ENCODE measurements around the gene MIS12. TPM values are rescaled to one million over a fixed set of nuclear protein-coding genes. Genes with fewer than 3 reads are reported as not detected.

MIS12 gene
- total and polyA plus RNA-seq, 2 of the 4 experiments (the other 2 are of a cell fraction) = 7.5 to 11.7 TPM

- no TSS peak for BruUV-seq (replicated peaks)
- Histone ChIP-seq H3K4me3 (ENCODE audit: insufficient read depth, low read depth, low read length) (no peak overlapping the region), H4K8ac (ENCODE audit: low read depth in 2 of 2, low read length in 2 of 2) (no peak overlapping the region), H4K20me1 (ENCODE audit: insufficient read depth, low read length) (no peaks in the 10 kb centered on the region), H3K56ac (ENCODE audit: extremely low read depth, insufficient read depth, low read length) (no peak overlapping the region), H3K36me3 (ENCODE audit: control insufficient read depth, insufficient read depth, low read length) (peaks cover 18% of the 10 kb centered on the region), H3K4me1 (ENCODE audit: control insufficient read depth, insufficient read depth, low read length) (peaks cover 15% of the 10 kb centered on the region), H3K9me3 (ENCODE audit: control insufficient read depth, insufficient read depth, low read length) (no peaks in the 10 kb centered on the region), H2AK5ac (ENCODE audit: low read depth, low read length) (no peak overlapping the region), H3K9me1 (ENCODE audit: insufficient read depth, low read length) (peaks cover 18% of the 10 kb centered on the region), H4K91ac (ENCODE audit: insufficient read depth, low read depth, low read length) (no peak overlapping the region), H3K14ac (replicated peaks; ENCODE audit: low read depth, low read length) (no peak overlapping the region), H2BK20ac (ENCODE audit: low read depth, low read length) (no peak overlapping the region), H3K18ac (ENCODE audit: low read depth, low read length) (no peak overlapping the region), H2AK9ac (replicated peaks; ENCODE audit: low read depth, low read length, poor library complexity) (no peak overlapping the region), H2BK120ac (ENCODE audit: low read depth, low read length) (no peak overlapping the region), H3K23ac (ENCODE audit: low read depth, low read length) (no peak overlapping the region), H4K5ac (ENCODE audit: low read depth, low read length) (no peak overlapping the region), H2AFZ (replicated peaks; ENCODE audit: low read length, poor library complexity) (no peak overlapping the region), H3K27ac (ENCODE audit: insufficient read depth, low read length) (no peak overlapping the region), H2BK15ac (ENCODE audit: low read depth, low read length) (no peak overlapping the region), H3K4ac (ENCODE audit: low read depth, low read length) (no peak overlapping the region), H3K79me1 (ENCODE audit: low read depth in 1 of 2, low read length in 2 of 2) (peaks cover 6 to 22% of the 10 kb centered on the region in 2 experiments), H2BK5ac (ENCODE audit: low read depth, low read length, poor library complexity, severe bottlenecking) (no peak overlapping the region), H3K27me3 (ENCODE audit: control insufficient read depth, insufficient read depth, low read length) (no peaks in the 10 kb centered on the region), H3K9ac (ENCODE audit: low read depth, low read length) (no peak overlapping the region), H3K4me2 (ENCODE audit: low read depth, low read length) (no peak overlapping the region)
- no peak for TF ChIP-seq BHLHE40 (IDR thresholded peaks at IDR 0.05; ENCODE audit: low read depth, low read length)
- no peak for TF ChIP-seq RAD21 (IDR thresholded peaks at IDR 0.05; ENCODE audit: low read length)
- TF ChIP-seq CTCF (conservative IDR thresholded peaks at IDR 0.05; ENCODE audit: low read depth, low read length) = no peak
- no peak for TF ChIP-seq POLR2A (IDR thresholded peaks at IDR 0.05; ENCODE audit: low read depth, low read length)
- no peak for TF ChIP-seq MAZ (IDR thresholded peaks at IDR 0.05; ENCODE audit: borderline replicate concordance, low read depth, low read length)
- TF ChIP-seq MAFK (IDR thresholded peaks at IDR 0.05; ENCODE audit: low read depth, low read length) = no peak
- no peak for TF ChIP-seq CEBPB (IDR thresholded peaks at IDR 0.05; ENCODE audit: low read depth, low read length)
- ChIA-PET CTCF (interaction anchor here (0.8 kb wide), 1 partner anchor 27 kb away, joined by 3 read pairs; no protein-coding TSS in a partner anchor), POLR2A (ENCODE audit: unreplicated experiment) (no interaction called here)
- dilution Hi-C loops (cut with HindIII; ENCODE audit: low sequenced_read_pairs, unreplicated experiment) (no loop called here), intact Hi-C loops (cut with micrococcal nuclease) (no loop called here), in situ Hi-C loops (cut with MboI; ENCODE audit: low sequenced_read_pairs) (no loop called here)
- WGBS, 2 experiments (ENCODE audit: extremely low coverage in 2 of 2, insufficient read length in 1 of 2) = 87% methylated on average over 3 of the region's 12 CpGs; no CpG with 5 or more reads in 1 of the 2 experiments
- DNase-seq (no peak), ATAC-seq (ENCODE audit: low read depth) (no peak)
These were observed 44.1 kb downstream of the MIS12 start for GRCh38 chr17:5530265-5531084.

Data from IMR-90 (cell line).